ENCODE measurements around the gene EHMT1. TPM values are rescaled to one million over a fixed set of nuclear protein-coding genes. Genes with fewer than 3 reads are reported as not detected.

The EHMT1 gene
- total and polyA plus RNA-seq, 9 of the 15 experiments (the other 6 are each of a cell fraction or from before 2014, with no cell fraction given) = 2.2 to 76.0 (median 36.4) TPM

DNA sequence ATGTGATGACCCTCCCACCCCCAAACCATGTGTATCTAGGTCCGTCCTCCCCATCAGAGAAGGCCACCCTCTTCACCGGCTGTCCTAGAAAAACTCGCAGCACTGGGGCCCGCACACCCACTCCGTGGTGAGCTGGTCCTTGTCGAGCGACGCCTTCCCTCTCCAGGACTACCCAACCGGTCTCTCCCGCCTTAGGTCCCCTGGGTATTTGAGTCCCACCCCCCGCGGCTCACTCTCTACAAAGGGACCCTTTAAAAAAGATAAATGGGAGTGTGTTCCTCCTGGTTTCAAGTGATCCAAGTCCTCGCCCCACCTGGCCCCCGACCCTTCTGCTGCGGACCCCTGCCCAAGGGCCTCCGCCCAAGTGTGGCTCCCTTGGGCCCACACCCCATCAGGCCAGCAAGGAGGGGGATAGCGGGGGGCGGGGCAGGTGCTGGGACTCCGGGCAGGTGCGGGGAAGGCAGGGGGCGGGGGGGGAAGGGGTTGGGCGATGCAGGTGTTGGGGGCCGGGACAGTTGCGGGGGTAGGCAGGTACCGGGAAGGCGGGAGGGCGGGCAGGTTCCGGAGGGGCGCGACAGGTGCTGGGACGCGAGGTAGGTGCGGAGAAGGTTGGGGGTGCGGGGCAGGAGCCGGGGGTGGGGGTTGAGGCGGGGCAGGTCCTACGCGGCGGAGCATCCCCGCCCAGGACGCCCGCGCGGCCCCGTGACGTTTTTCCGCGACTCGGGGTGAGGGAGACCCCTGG lies 14.3 kb upstream of the EHMT1 start:
- Histone ChIP-seq H2AFZ (ENCODE audit: low read depth, low read length) (no peak overlapping the region), H3K79me2 (ENCODE audit: control insufficient read depth, insufficient read depth, low read length) (peaks cover 16% of the 10 kb centered on the region), H3K9ac (ENCODE audit: insufficient read depth in 1 of 2, low read depth in 2 of 2, low read length in 2 of 2) (peak overlapping the region in 1 of 2 experiments; percentile 64; a peak in 1 of 4 replicates), H3K4me2 (ENCODE audit: insufficient read depth, low read length) (no peak overlapping the region), H4K20me1 (replicated peaks; ENCODE audit: control insufficient read depth, insufficient read depth, low read length) (peaks cover 7% of the 10 kb centered on the region; the same call in 1 of the 2 replicates), H3K9me1 (ENCODE audit: control insufficient read depth, insufficient read depth, low read length) (no peaks in the 10 kb centered on the region), H3K4me3 (peak overlapping the region; percentile 38), H3K27ac (ENCODE audit: extremely low read depth, low read depth, low read length) (no peak overlapping the region), H3K4me1 (replicated peaks in 1 of 2; ENCODE audit: control insufficient read depth in 2 of 2, insufficient read depth in 2 of 2, low read length in 2 of 2) (peaks cover 21 to 41% of the 10 kb centered on the region in 2 experiments; a peak in 4 of 5 replicates), H3K9me3 (replicated peaks; ENCODE audit: control insufficient read depth, insufficient read depth, low read depth, low read length) (no peaks in the 10 kb centered on the region), H3K27me3 (ENCODE audit: control insufficient read depth in 2 of 2, insufficient read depth in 2 of 2, low read length in 2 of 2) (no peaks in the 10 kb centered on the region), H3K36me3 (ENCODE audit: control insufficient read depth, insufficient read depth, low read length) (no peaks in the 10 kb centered on the region)
- ATAC-seq (no peak), FAIRE-seq (no peak), DNase-seq (ENCODE audit: extremely low read depth in 1 of 4, low spot score in 3 of 4) (no peak)
- in situ Hi-C loops (cut with MboI) (no loop called here), intact Hi-C loops (cut with micrococcal nuclease) (no loop called here)
- 42% methylated on average over 28 of the region's 49 CpGs for WGBS (ENCODE audit: insufficient coverage, low coverage, missing lambda C conversion rate)
- CTCF ChIA-PET (ENCODE audit: low intra/inter-chr PET ratio) = no interaction called here
- no TSS peak for BruUV-seq (replicated peaks)
- POLR2A ChIA-PET = interaction anchor here (3.2 kb wide), 1 partner anchor 13 kb away, joined by 28 read pairs; the partner anchor contains the start of gene ZMYND19
- TF ChIP-seq PHF21A (IDR thresholded peaks at IDR 0.05; ENCODE audit: borderline replicate concordance, low read depth) = no peak
- TF ChIP-seq COPS2 (conservative IDR thresholded peaks at IDR 0.05) = no peak
- TF ChIP-seq TAF15 (IDR thresholded peaks at IDR 0.05; ENCODE audit: low read depth, low read length) = no peak
- TF ChIP-seq MYC (IDR thresholded peaks at IDR 0.05; ENCODE audit: low read depth, low read length) = no peak
- TF ChIP-seq MYC (CRISPR knock-in tag; IDR thresholded peaks at IDR 0.05; ENCODE audit: borderline replicate concordance, low read depth) = no peak
- TF ChIP-seq, protein P1, sequence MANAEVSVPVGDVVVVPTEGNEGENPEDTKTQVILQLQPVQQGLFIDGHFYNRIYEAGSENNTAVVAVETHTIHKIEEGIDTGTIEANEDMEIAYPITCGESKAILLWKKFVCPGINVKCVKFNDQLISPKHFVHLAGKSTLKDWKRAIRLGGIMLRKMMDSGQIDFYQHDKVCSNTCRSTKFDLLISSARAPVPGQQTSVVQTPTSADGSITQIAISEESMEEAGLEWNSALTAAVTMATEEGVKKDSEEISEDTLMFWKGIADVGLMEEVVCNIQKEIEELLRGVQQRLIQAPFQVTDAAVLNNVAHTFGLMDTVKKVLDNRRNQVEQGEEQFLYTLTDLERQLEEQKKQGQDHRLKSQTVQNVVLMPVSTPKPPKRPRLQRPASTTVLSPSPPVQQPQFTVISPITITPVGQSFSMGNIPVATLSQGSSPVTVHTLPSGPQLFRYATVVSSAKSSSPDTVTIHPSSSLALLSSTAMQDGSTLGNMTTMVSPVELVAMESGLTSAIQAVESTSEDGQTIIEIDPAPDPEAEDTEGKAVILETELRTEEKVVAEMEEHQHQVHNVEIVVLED (CRISPR knock-in tag; IDR thresholded peaks at IDR 0.05) = no peak
- TF ChIP-seq PRDM10 (IDR thresholded peaks at IDR 0.05; ENCODE audit: partially characterized antibody) = no peak
- no peak for TF ChIP-seq POLR2B (IDR thresholded peaks at IDR 0.05; ENCODE audit: low read depth, partially characterized antibody)
- no peak for TF ChIP-seq SMARCC2 (IDR thresholded peaks at IDR 0.05; ENCODE audit: low read depth)
- TF ChIP-seq ZNF232 (CRISPR knock-in tag; IDR thresholded peaks at IDR 0.05) = no peak
- TF ChIP-seq FOXK2 (conservative IDR thresholded peaks at IDR 0.05 in 1 of 2, IDR thresholded peaks at IDR 0.05 in 1 of 2; ENCODE audit: low read depth in 2 of 2) = no peak
- TF ChIP-seq L3MBTL2 (IDR thresholded peaks at IDR 0.05) = no peak
